Stimulated activated CD4-positive, alpha-beta T cell treated with anti-CD3 and anti-CD28 coated beads, Interleukin-1b, Interleukin-23, amount 100 ng/mL, for 48 hours (primary cell): ENCODE results near the gene ANXA1.

Experiments used
- DNase-seq: peaks from one replicate; pipeline ENCODE4 v3.0.0-alpha.2; 2020

The ANXA1 gene

DNA sequence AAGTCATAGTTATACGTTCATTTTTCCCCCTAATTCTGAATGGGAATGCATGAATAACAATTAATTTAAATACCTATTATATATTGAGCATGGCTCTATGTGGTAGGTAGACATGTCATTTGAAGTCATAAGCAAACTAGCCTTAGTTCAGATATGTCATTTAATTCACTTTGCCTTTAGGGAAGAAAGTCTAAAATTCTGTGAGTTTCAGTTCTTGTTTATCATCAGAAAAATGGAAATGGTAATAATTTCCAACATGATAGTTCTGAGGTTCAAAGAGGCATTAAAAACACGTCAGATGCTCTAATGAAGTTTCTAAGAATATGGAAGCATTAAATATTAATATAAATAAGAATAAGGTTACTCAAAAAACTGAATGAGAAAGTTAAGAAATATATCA, 13.1 kb upstream of the ANXA1 start:
- no peak for DNase-seq

- no peak for DNase-seq
Measured at GRCh38 chr9:73141282-73141681, 10.4 kb upstream of the ANXA1 start.

- DNase-seq = no peak
Measured at GRCh38 chr9:73143711-73144328, 7.8 kb upstream of the ANXA1 start.

DNA sequence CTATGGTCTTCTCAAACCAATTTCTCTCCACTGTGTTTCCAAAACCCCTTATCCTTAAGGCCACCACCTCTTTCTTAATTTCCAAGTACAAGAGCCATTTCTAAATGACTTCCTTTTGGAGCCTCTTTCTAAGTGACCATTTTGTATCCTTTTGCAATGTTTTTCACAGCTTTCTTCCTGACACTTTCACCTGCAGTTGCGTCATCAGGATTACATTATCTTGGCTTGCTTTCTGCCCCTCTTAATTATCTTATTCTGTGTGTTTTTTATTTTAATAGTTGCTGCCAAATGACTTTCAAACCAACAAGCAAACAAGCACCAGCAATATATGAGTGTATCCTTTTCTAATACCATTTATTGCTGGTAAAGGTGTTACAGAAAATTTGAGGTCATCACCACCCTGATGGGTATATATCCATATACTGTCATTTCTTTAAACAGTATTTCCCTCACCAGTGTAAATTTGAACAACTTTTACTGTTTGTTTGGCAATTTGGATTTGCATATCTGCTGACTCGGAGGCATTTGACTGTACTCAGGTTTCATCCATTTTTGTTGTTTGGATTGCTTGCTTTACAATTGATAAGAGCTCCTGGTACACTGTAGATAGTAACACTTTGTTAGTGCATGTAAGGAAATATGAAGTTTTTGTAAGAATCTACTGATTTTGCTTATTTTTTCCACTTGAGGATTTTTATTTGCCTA, 5.4 kb upstream of the ANXA1 start:
- DNase-seq = no peak

DNA sequence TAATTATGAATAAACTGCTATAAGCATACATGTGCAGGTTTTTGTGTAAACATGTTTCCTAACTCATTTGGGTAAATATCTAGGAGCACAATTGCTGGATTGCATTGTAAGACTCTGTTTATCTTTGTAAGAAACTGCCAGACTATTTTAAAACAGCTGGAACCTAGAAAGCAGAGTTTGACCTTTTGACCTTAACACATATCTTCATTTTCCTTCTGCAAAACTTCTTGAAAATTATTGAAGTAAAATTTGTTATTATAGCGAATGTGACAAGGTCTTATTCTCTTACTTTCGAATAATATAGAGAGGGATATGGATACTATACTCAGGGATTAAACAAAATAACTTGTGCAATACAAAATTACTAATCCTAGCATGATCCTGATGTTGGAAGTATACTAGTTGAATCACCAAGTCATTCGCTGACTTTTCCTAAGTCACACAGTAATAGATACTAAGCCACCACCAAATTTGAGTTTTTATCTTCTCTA, 3.2 kb upstream of the ANXA1 start:
- DNase-seq = no peak

- no peak for DNase-seq
Measured at GRCh38 chr9:73149371-73150067, 2.1 kb upstream of the ANXA1 start.

- no peak for DNase-seq
Measured at GRCh38 chr9:73152543-73152844, 829 bp downstream of the ANXA1 start.

DNA sequence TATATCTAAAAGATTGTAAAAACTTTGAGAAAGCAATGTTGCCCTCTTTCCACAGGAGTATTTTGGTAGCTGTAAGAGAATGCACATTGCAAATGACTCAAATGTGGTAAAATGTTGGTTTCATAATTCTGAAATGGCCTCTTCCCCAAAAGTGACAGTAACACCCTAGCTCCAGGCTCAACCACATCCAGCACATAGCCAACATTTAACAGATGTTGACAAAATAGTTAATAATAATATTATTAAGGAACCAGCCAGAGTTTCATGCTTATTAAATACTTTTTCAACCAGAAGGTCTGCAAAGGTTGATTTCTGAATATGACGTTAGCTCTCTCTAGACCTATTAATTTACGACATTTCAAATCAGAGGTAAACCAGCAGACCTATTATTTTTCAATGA, 1.3 kb downstream of the ANXA1 start:
- DNase-seq = no peak

GRCh38 chr9:73153793-73154227, 2.1 kb downstream of the ANXA1 start:
- DNase-seq = no peak

DNA sequence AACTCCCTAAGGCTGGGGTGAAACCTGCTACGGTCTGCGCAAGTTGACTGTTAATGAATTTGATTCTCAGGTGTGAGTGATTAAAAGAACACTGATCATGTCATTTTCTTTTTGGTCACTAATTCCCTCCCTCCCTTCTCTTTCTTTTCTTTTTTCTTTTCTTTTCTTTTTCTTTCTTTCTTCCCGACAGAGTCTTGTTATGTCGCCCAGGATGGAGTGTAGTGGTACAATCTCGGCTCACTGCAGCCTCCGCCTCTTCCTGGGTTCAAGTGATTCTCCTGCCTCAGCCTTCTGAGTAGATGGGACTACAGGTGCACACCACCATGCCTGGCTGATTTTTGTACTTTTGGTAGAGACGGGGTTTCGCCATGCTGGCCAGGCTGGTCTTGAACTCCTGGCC, 2.6 kb downstream of the ANXA1 start:
- no peak for DNase-seq

GRCh38 chr9:73154722-73155121, 3.1 kb downstream of the ANXA1 start:
- DNase-seq = no peak

GRCh38 chr9:73155377-73155776, 3.7 kb downstream of the ANXA1 start:
- no peak for DNase-seq

DNA sequence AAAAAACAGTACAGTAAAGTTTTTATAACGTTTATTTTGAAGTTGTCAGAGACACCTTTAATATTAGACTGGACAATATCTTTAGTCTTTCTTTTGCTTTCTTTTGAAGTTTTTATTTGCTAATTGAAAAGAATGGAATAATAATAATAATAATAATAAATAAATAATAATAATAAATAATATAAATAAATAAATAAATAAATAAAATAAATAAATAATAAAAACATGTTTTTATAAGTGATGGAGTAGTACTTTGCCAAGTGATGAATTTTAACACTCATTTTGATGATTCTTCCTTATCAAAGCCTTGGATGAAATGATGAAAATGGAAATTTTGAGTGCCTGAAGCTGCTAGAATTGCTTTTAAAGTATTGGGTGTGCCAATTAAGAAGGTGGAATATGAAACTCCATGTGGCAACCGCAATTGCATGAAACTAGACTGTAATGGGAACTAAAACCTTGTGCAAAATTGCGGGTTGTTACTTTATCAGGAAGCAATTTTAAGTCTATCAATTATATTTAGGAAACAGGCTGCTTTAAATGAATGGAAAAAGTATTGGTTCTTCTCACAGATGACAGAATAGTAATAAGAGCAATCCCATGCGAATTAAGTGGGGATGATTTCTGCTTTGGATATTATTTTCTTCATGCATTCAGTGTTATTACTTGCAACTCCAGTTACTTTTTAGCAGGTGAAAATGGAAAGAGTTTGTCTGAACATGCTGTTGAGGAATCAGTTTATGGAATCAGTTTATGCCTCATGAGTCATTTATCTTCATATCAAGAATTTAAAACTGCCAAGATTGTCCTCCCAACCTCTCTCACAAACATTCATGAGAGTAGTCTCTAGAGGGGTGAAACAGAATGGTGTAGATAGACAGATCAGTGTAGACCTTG, 4.6 kb downstream of the ANXA1 start:
- DNase-seq = no peak

GRCh38 chr9:73156865-73157187, 5.2 kb downstream of the ANXA1 start:
- no peak for DNase-seq

DNA sequence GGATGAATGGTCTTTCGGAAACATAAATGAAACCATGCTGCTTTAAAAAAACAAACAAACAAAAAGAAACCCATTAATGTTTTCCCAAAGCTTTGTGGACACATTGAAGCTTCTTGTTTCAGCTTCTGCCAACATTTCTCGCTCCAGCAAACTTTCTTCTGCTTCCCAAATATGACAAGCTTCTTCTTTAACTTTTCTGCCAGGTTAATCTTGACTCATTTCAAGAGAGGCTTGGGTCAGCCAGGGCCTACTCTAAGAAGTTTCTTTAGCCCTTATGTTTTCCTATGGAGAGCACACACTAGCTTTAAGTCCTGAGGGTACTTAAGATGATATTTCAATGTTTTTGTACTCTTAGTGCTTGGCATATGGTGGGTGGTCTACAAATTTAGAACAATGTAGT, 6.1 kb downstream of the ANXA1 start:
- DNase-seq = no peak

DNA sequence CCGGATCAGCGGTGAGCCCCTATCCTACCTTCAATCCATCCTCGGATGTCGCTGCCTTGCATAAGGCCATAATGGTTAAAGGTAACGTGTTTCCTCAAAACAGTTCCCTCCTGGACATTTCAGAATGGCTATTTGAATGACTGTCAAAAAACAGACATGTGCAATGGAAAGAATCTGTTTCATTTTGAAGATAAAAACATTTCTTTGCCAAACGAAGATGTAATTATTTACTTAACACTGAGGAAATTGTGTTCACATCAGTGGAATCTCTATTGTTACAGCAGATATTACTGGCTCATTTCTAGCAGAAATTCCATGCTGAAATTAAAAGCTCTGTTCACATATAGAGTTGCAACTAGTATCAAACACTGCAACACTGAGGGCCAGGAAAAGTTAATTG, 7.1 kb downstream of the ANXA1 start:
- DNase-seq = no peak

DNA sequence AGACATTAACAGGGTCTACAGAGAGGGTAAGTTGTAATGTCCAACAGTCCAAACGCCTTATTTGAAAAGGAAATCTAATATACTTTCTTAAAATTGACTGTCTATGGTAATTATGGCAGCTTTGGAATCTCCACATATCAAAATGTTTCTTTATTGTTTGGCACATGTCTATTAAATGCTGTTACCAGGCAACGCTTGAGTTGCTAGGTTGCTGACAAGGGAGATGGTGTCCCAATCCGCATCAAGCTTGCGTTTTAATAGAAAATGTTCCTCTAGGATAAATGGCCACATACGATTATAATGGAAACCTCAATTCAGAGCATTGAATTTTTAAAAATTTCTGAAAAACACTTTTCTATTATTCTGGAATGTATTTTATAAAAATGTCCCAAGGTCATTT, 9.2 kb downstream of the ANXA1 start:
- DNase-seq = no peak

- no peak for DNase-seq
Measured at GRCh38 chr9:73162987-73163768, 11.5 kb downstream of the ANXA1 start.

GRCh38 chr9:73165911-73166310, 14.2 kb downstream of the ANXA1 start:
- DNase-seq = no peak

DNA sequence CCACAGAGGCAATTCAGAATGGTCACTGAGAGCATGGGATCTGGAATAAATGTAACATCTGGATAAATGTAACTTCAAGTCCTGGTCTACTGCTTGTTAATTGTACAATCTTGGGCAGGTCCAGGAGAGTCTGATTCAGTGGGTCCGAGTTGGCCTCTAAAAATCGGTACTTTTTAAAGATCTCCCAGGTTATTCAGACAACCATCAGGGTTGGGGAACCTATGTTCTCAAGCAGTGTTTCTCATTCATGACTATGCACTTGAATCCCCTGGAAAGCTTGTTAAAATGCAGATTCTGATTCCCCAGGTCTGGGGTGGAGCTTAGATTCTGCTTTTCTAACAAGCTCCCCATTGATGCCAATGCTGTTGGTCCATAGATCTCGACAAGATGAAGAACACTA, 14.8 kb downstream of the ANXA1 start:
- no peak for DNase-seq

DNA sequence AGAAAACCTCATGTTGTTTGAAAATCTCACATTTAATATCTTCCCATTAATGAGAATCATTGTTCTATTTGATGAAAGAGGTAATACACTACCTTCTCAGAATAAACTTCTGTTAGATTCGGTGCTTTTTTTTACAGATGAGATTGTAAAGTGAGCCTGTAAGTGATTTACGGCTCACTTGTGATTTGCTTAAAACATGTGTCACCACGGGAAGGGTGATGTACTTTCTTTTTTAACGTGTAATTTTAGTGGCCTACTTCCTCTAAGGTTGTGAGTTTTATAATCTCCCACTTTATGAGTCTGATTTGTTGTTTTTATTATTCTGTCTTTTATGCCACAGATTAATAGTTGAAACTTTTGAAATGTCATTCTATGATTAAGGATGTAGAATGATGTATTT, 15.9 kb downstream of the ANXA1 start:
- no peak for DNase-seq

- DNase-seq = no peak
Measured at GRCh38 chr9:73168298-73168934, 16.8 kb downstream of the ANXA1 start.
